Raji (cell line): ENCODE results near the gene FUZ.

Experiments used
- POLR2A ChIP-seq: IDR thresholded peaks from 2 replicates; pipeline ENCODE4 v1.6.1; 2011; ENCODE audit warnings: low read depth, low read length, control low read depth; ENCODE audit not compliant: insufficient read depth

Gene FUZ

DNA sequence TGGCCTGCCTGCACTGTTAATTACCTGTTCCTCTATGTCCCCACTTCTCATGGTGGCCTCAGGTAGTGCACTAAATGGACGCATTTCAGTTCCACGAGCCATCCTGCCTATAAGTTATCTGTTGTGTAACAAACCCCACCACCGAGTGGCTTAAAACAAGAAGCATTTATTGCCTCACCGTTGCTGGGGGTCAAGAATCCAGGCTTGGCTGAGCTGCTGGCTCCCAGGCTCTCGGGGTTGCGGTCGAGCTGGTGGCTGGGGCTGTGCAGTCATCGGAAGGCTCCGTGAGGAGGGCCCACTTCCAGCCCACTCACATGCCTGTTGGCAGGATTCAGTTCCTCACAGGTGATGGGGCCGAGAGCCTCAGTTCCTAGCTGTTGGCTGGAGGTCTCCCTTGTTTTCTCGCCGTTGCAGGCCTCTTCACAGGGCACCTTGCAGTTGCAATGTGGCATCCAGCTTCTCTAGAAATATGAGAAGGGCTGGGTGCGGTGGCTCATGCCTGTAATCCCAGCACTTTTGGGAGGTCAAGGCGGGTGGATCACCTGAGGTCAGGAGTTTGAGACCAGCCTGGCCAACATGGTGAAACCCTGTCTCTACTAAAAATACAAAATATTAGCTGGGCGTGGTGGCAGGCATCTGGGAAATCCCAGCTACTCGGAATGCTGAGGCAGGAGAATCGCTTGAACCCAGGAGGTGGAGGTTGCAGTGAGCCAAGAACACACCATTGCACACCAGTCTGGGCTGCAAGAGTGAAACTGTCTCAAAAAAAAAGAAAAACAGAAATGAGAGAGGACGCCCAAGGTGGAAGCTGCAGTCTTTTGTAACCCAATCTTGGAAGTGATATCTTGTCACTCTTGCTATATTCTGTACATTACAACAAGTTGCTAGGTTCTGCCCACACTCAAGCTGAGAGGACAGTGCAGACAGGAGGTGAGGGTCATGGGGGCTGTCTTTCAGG is 31.3 kb upstream of the FUZ start:
- TF ChIP-seq POLR2A: no peak

- no peak for TF ChIP-seq POLR2A
Observed at GRCh38 chr19:49843265-49843664, 30.2 kb upstream of the FUZ start.

DNA sequence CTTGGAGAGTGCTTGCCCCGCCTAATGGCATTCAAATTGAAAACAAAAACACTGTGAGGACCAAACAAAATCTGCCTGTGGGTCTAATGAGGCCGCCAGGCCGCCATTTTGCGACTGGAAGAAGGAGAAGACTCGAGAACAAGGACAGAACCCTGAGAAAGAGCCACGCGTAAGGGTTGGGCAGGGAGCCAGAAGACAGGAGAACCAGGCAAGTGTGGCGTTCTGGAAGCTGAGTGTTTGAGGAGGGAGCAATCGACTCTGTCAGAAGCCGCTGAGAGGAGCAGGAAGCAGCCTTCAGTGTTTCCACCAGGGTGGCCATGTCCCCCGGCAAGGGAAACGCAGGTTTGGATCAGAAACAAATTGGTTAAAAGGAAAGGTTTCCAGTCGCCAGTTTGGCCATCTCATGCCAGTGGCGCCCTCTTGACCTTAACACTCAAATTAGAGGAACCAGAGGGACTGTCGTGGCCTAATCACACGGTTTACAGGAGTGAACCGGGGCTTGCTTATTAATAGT is 27.7 kb upstream of the FUZ start:
- TF ChIP-seq POLR2A: no peak

DNA sequence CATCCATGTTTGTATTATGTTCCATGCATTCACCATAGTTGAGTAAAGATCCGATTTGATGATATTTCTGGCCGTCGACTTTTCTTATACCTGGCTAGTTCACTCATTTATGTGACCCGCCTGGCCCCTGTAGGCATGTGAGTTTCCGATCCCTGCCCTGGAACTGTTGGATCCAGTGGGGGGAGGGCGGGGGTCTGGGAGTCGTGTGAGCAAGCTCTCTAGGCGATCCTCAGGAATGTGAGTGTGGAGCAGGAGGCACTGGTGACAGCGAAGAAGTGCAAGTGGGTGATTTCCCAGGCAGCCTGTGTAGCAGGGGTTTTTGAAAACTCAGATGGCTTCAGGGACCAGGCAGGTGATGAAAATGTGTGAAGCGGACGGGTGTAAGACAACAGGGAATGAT is 27.2 kb upstream of the FUZ start:
- TF ChIP-seq POLR2A: no peak

- no peak for TF ChIP-seq POLR2A
Observed at GRCh38 chr19:49839713-49840112, 26.6 kb upstream of the FUZ start.

DNA sequence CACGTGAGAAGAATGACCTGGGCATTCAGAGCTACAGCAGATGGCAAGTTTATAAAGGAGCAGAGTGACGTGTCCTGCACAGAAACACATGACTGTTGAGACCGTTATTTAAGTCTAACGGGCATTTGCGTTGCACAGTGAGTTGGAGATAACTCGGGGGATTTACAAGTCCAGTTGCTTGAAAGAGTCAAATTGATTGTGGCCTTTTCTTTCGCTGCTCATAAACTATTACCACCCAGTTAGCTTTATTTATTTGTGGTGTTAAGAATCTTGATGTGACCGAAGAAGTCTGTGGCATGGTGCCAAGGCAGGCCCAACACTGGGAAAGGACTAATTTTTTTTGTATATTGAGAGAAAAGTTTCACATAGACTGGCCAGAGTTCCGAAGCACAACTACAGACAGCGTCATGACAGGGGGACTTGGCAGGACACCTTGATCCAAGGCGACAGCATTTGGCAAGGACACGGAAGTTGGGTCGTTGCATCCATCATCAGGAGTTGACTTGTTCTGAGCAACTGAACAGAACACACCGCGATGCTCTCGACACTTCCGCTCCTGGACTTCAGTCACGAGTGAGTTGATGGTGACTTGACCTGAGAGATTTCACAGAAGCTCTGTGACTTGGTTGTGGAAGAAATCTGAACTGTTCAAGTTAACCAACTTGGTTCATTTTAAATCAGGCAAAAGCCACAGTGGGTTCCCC is 25.9 kb upstream of the FUZ start:
- no peak for TF ChIP-seq POLR2A

DNA sequence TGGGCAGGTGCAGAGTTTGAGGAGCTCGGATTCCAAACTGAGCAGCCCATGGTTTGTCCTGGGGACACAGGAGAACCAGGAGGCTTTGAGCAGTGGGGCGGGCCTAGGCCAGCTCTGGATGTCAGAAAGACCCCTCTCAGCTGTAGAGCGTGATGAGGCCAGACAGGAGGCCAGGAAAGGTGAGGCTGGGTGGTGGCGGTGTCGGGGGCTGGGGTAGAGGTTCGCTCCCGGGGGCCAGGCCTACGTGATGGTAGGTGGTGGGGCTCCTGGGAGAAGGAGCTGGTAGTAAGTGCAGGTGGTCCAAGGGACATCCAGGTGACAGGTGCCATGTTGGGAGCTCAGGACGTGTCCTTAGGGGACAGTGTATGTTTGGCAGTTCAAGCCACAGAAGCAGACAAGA is 24.3 kb upstream of the FUZ start:
- no peak for TF ChIP-seq POLR2A

- TF ChIP-seq POLR2A: no peak
Observed at GRCh38 chr19:49837009-49837310, 23.9 kb upstream of the FUZ start.

- TF ChIP-seq POLR2A: no peak
Observed at GRCh38 chr19:49836176-49837008, 23.3 kb upstream of the FUZ start.

DNA sequence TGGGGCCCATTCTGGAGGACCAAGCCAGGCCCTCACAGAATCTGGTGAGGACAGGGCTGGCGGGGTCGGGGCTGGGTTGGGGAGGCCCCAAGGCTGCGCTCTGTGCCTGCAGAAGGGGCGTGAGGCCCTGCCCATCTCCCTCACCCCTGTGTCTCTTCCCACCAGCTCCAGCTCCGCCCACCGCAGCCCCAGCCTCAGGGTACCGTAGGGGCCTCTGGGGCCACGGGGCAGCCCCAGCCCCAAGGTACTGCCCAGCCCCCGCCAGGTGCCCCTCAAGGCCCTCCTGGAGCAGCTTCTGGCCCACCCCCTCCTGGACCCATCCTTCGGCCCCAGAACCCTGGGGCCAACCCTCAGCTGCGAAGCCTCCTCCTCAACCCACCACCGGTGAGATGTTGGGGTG is 22.5 kb upstream of the FUZ start:
- TF ChIP-seq POLR2A: no peak

DNA sequence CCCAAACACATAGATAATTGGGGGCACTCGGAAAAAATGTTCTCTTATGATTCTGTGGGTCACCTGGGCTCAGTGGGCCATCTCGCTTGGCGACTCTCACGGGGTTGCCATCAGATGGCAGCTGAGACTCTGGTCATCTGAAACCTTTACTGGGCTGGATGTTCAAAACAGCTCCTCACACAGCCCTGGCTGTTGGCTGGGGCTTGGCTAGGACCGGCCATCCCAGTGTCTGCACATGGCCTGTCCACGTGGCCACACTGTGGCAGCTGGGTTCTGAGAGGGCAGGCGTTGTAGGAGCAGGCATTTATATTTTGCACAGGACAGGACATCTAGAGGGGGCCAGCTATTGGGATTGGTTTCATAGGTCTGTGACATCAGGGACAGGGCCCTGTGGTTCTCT is 20.5 kb upstream of the FUZ start:
- TF ChIP-seq POLR2A: no peak

GRCh38 chr19:49832556-49832955 is 19.5 kb upstream of the FUZ start:
- TF ChIP-seq POLR2A: no peak

GRCh38 chr19:49831592-49831991 is 18.5 kb upstream of the FUZ start:
- no peak for TF ChIP-seq POLR2A

DNA sequence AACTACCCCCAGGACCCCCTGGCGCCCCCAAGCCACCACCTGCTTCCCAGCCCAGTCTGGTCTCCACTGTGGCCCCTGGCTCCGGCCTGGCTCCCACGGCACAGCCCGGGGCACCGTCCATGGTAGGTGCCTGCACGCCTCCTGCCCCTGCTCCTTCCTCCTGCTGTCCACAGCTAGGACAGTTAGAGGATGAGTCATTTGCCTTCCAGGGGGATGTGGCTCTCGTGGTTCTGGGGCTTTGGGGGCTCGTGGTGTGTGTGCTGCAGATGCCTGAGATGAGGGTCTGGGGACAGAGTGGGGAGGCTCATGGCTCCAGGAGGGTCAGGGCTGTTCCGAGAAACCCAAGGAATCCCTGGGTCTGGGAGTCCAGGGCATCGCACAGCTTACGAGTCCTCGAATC is 17.7 kb upstream of the FUZ start:
- no peak for TF ChIP-seq POLR2A

DNA sequence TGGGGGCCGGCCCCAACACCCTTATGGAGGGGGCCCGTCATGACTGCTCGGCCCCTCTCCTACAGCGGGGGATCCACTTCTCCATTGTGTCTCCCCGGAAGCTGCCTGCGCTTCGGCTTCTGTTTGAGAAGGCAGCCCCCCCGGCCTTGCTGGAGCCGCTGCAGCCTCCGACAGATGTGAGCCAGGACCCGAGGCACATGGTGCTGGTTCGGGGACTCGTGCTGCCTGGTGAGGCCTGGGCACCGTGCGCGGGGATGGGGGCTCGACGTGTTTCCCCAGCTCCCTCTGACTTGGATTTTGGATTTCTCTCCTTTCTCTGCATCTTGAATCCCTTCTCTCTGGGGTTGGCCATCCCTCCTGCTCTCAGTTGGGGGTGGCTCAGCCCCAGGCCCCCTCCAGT is 16.6 kb upstream of the FUZ start:
- TF ChIP-seq POLR2A: no peak
